Thoracic aorta (tissue), 2 donors: ENCODE results near the gene NCOA7. TPM values are rescaled to one million over a fixed set of nuclear protein-coding genes. Genes with fewer than 3 reads are reported as not detected.

Experiments
- ATAC-seq: fragments of 150-250 bp; one replicate; pipeline ENCODE4 v1.8.0; 2017; ENCODE audit warnings: low read depth; ENCODE audit not compliant: insufficient number of reproducible peaks, low FRiP score
- DNase-seq: peaks from one replicate; pipeline ENCODE4 v3.0.0-alpha.2; 2020; ENCODE audit warnings: low spot score
- H3K27ac ChIP-seq, 2 donors: fragments of 200-600 bp; sonication (generic); 1 replicate in 1 of 2; 2 replicates in 1 of 2; pipeline ENCODE4 v1.5.1; 2016; ENCODE audit warnings: mild to moderate bottlenecking in 2 of 2, moderate library complexity in 2 of 2
- H3K27me3 ChIP-seq: fragments of 200-600 bp; sonication (generic); replicated peaks from 2 replicates; pipeline ENCODE4 v1.6.0; 2016; ENCODE audit warnings: mild to moderate bottlenecking; ENCODE audit not compliant: insufficient read depth
- H3K36me3 ChIP-seq: fragments of 200-600 bp; sonication (generic); one replicate; pipeline ENCODE4 v1.5.1; 2016
- H3K4me1 ChIP-seq, 2 donors: fragments of 200-600 bp; sonication (generic); 1 replicate in 1 of 2; 2 replicates in 1 of 2; pipeline versions ENCODE4 v1.5.1 to v1.6.0; 2016; ENCODE audit warnings: low read depth in 2 of 2, mild to moderate bottlenecking in 1 of 2; ENCODE audit not compliant: control insufficient read depth in 1 of 2
- H3K4me3 ChIP-seq: fragments of 200-600 bp; sonication (generic); 2 replicates; pipeline ENCODE4 v1.5.1; 2016; ENCODE audit warnings: mild to moderate bottlenecking
- H3K9me3 ChIP-seq: fragments of 200-600 bp; sonication (generic); 2 replicates; pipeline ENCODE4 v1.5.1; 2016
- total RNA-seq, 2 donors: library from RNA; depleted of rRNA; stranded (reverse); fragments of >200 nt; gene quantifications; one replicate each; pipeline versions ENCODE4 v1.1.0 to v1.2.3, GENCODE V29; 2016
- TF ChIP-seq, protein P1 (sequence below): fragments of 200-600 bp; sonication (generic); IDR thresholded peaks from one replicate; pipeline ENCODE4 v1.5.1; 2019; ENCODE audit warnings: antibody characterized with exemption

Gene NCOA7
- total RNA-seq, 2 donors from 2014 or later = 29.6 to 87.1 TPM

- H3K4me1 ChIP-seq = peaks cover 0 to 3% of the 10 kb centered on the region in 2 donors
- H3K4me3 ChIP-seq = no peak overlapping the region
- ATAC-seq = no peak
- no peaks in the 10 kb centered on the region for H3K9me3 ChIP-seq
- no peak overlapping the region for H3K27ac ChIP-seq
- TF ChIP-seq, protein P1, sequence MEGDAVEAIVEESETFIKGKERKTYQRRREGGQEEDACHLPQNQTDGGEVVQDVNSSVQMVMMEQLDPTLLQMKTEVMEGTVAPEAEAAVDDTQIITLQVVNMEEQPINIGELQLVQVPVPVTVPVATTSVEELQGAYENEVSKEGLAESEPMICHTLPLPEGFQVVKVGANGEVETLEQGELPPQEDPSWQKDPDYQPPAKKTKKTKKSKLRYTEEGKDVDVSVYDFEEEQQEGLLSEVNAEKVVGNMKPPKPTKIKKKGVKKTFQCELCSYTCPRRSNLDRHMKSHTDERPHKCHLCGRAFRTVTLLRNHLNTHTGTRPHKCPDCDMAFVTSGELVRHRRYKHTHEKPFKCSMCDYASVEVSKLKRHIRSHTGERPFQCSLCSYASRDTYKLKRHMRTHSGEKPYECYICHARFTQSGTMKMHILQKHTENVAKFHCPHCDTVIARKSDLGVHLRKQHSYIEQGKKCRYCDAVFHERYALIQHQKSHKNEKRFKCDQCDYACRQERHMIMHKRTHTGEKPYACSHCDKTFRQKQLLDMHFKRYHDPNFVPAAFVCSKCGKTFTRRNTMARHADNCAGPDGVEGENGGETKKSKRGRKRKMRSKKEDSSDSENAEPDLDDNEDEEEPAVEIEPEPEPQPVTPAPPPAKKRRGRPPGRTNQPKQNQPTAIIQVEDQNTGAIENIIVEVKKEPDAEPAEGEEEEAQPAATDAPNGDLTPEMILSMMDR = no peak
- no peaks in the 10 kb centered on the region for H3K27me3 ChIP-seq
- no peak for DNase-seq
- no peaks in the 10 kb centered on the region for H3K36me3 ChIP-seq
Observed at GRCh38 chr6:125850361-125850760, 59.6 kb downstream of the NCOA7 start.

- Histone ChIP-seq H3K27ac (no peak overlapping the region), H3K27me3 (no peaks in the 10 kb centered on the region), H3K4me3 (no peak overlapping the region), H3K9me3 (no peaks in the 10 kb centered on the region), H3K4me1 (no peaks in the 10 kb centered on the region), H3K36me3 (no peaks in the 10 kb centered on the region)
- TF ChIP-seq, protein P1 = no peak
- ATAC-seq = no peak
- DNase-seq = no peak
Observed at GRCh38 chr6:125852587-125852986, 61.8 kb downstream of the NCOA7 start.

DNA sequence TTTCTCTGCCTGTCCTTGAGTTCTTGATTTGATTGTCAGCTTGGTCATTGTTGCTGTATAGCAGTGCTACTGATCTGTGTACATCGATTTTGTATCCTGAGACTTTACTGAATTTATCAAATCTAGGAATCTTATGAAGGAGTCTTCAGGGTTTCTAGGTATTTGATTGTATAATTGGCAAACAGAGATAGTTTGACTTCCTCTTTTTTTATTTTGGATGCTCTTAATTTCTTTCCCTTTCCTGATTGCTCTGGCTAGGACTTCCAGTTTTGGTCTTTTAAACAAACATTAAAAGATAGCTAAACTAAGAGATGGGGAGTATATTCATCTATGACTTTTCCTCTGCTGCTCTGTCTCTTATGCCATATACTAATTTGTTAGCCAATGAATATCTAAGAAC is 62.4 kb downstream of the NCOA7 start:
- Histone ChIP-seq H3K27ac (no peak overlapping the region), H3K4me3 (no peak overlapping the region), H3K36me3 (peaks cover 2% of the 10 kb centered on the region), H3K4me1 (no peaks in the 10 kb centered on the region), H3K27me3 (no peaks in the 10 kb centered on the region), H3K9me3 (no peaks in the 10 kb centered on the region)
- TF ChIP-seq, protein P1 = no peak
- DNase-seq (no peak), ATAC-seq (no peak)

DNA sequence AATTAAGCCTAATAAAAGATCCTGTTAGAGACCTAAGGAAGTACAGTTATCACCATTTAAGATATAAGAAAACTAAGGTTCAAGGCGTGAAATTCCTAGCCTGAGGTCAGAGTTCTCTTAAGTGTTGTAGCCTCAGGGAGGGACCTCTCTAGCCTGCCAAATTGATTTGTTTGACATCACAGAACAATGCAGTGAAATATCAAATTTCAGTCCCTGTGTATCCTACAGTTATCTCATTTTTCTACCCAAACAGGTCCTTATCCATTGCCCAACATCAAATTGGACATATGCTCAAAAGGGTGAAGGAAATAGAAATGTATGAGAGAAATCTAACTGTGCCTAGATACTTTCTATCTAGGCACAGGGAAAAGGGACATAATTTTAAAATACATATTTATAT is 63.0 kb downstream of the NCOA7 start:
- Histone ChIP-seq H3K4me1 (no peaks in the 10 kb centered on the region), H3K4me3 (no peak overlapping the region), H3K27me3 (no peaks in the 10 kb centered on the region), H3K36me3 (peaks cover 2% of the 10 kb centered on the region), H3K9me3 (no peaks in the 10 kb centered on the region), H3K27ac (no peak overlapping the region)
- ATAC-seq (no peak), DNase-seq (no peak)
- TF ChIP-seq, protein P1 = no peak

DNA sequence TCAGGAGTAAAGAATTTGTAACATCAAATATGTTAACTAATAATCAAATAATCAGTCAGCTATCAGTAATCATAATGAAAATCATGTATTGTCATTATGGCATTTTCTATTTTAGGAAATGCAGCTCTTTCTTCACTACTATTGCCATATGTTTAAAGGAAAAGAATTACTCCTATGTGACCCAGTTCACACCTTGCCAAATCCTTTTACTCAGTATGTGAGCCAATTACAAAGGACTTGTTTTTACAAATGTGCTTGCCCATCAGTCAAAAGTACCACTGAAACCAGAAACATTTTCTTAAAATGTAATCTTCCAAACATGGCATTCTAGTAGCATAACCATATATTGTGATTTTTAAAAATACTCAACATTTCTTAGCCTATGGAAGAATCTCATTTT is 63.6 kb downstream of the NCOA7 start:
- Histone ChIP-seq H3K27ac (no peak overlapping the region), H3K36me3 (peaks cover 2% of the 10 kb centered on the region), H3K27me3 (no peaks in the 10 kb centered on the region), H3K4me1 (no peaks in the 10 kb centered on the region), H3K9me3 (no peaks in the 10 kb centered on the region), H3K4me3 (no peak overlapping the region)
- ATAC-seq (no peak), DNase-seq (no peak)
- TF ChIP-seq, protein P1 = no peak
